Stimulated activated CD8-positive, alpha-beta memory T cell treated with anti-CD3 and anti-CD28 coated beads, Interleukin-7, amount 100 ng/mL, for 48 hours (primary cell): Measurements from ENCODE around the gene CTSV.
A peak's percentile ranks its signal among the peaks of the same experiment; 100 is the strongest.
"Not testable (repeated sequence)": the region's sequence is repeated elsewhere in the genome, so short reads cannot be mapped to it uniquely, and the experiment has no call there.

Experiments used
- DNase-seq, 2 donors: peaks; one replicate each; pipeline ENCODE4 v3.0.0-alpha.2; 2020; ENCODE audit warnings: low read depth in 1 of 2; ENCODE audit errors: extremely low read depth in 1 of 2

CTSV gene

GRCh38 chr9:97038611-97039513 lies at the start of gene CTSV:
Gene CTSV, minus strand, starts transcription at chr9:97039142. Its CDS starts 1,099 bp downstream, at chr9:97038043.
- peak; percentile 66 to 72 for DNase-seq

DNA sequence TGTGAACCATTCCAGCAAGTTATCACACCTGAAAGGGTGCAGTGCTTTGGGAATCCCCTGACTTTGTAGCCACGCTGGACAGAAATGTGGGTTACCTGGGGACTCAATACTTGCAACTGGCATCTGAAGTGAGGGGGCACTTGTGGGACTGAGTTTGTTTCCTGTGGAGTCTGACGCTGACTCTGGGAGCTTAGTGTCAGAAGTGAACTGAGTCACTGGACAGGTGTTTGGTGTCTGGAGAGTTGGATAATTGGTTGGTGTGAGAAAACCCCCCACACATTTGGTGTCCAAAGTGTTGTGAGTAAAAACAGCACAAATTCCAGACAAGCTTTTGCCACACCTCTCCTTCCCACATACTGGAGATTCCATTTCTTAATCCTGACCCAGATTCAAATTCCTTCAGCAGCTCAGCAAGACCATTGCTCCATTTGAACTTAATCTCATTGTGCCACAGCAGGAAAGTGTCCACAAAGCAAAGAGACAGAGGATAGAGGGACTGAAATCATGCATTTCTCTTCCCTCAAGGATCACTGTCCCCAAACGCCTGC lies 48.8 kb upstream of the CTSV start:
- not testable (repeated sequence) for DNase-seq

DNA sequence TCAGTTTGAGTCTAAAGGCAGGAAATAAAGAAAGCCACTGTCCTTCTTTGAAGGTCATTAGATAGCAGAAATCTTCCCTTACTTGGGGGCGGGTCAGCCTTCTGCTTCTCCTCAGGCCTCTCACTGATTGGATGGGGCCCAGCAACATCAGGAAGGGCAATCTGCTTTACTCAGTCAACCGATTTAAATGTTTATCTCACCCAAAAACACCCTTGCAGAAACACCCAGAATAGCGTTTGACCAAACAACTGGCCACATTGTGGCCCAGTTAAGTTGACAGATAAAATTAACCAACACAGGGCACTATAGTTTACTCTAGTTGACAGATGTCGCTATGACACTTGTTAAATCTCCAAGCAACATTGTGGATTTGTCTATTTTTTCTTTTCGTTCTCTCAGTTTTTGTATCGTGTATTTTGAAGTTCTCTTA lies 45.6 kb upstream of the CTSV start:
- DNase-seq: not testable (repeated sequence)

- DNase-seq: no peak
Observed at GRCh38 chr9:97078362-97078761, 39.4 kb upstream of the CTSV start.

DNA sequence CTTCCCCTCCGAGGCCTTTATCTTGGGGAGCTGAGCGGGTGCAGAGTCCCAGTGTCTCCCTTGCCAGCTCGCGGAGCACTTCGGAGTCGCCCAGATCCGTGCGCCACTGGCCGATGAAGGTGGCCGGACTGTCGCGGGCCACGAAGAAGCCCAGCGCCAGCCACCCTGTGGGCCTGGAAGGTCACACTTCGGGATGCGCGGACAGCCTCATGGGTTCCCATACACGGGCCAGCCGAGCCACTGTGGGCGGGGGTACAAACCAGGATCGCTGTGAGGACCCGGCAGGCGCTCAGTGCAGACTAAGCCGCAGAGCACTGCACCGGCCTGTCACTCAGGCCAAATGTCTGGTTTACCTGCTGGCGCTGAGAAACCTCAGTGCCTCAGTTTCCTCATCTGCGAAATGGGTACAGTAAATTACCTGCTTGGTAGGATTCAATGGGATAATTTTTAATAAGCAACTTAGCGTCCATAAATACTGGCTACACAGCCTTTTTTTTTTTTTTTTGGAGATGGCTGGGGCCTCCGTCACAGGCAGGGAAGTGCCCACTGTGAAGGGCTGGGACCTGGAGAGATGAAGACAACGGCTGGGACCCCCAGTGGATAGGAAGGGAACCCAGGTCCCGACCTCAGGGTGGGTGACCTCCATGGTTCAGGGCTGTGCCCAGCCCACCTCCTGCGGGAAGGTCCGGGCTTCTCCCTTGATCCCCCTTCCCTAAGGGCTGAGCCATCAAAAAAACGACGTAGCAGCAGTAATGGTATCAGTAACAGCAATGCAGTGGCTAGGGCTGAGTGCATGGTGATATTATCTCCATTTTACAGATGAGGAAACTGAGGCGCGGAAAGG lies 38.7 kb upstream of the CTSV start:
- DNase-seq: no peak

DNA sequence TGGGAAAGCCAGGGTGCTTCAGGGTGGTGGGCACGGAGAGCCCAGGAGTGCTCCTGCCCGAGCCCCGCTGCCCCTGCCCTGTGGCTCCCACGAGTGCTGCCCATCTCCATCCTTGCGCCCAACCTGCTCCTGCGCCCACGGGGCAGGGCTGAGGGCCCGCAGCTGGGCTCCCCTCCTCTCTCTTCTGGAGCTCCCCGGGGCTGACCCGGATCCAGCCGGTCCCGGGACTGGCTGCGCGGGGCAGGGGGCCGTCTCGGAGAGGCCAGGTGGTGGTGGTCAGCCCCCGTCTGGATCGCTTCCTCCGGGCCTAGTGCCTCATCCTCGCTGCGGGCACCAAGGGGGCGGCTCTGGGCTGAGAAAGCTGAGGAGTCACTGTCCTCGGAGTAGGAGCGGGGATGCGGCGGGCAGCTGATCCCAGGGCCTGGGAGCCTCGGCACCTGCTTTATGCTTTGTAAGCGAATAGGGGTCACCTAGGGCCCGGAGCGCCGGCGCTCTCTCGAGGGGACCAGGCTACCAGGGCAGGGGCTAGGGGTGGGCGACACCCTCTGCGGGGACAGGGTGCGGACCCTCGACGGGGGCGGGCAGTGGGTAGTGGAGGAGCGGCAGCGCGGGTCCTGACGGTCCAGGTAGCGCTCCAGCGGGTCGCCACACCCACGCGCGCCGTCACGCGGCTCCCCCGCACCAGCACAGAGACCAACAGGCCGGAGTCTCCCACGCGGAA lies 37.9 kb upstream of the CTSV start:
- not testable (repeated sequence) for DNase-seq

- no peak for DNase-seq
Observed at GRCh38 chr9:97076238-97076637, 37.3 kb upstream of the CTSV start.

DNA sequence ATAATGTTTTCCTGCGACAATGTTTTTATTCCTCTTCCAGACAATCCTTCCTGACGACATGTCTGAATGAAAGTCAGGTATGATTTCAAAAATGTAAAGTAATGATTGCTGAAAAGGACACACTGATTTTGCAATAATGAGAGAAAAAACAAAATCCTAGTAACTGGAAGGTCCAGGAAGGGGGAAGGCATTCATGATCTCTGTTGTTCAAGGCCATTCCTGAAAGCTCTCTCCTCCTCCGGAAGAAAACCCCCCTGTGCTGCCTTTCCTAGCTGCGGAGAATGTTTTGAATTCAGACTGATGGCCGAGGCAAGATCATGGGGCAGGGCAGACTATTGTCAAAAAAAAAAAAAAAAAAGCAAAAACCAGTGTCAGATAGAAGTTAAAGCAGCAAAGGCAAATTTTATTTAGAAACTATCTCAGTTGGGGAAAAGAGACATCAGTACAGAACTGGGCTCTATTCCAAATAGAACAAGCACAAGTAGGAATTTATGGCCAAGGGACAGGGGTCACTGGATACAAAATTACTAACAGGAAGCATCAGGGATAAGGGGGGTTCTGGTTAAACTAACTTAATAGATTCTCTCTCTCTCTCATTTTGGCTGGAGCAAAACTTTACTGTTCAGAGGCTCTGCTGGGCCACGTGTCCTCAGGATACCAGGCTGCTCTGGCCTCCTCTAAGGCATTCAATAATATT lies 36.5 kb upstream of the CTSV start:
- DNase-seq: no peak

DNA sequence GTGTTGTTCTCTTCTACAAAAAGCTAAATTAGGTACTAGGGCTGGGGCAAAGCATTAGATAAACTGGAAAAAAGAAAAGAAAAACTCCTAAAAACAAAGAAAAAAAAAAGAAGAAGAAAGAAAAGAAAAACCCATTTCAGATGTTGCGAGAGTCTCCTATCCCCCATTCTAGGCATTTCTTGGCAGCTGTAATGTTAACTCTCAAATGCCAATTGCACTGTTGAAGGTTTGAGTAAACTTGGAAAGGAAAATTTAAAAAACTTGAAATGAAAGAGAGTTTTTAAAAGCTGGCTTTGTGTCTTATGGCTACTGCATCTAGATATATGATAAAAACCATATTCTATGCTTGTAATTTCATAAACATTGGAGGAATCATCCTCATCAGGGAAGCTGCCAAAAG lies 34.6 kb upstream of the CTSV start:
- DNase-seq: no peak

DNA sequence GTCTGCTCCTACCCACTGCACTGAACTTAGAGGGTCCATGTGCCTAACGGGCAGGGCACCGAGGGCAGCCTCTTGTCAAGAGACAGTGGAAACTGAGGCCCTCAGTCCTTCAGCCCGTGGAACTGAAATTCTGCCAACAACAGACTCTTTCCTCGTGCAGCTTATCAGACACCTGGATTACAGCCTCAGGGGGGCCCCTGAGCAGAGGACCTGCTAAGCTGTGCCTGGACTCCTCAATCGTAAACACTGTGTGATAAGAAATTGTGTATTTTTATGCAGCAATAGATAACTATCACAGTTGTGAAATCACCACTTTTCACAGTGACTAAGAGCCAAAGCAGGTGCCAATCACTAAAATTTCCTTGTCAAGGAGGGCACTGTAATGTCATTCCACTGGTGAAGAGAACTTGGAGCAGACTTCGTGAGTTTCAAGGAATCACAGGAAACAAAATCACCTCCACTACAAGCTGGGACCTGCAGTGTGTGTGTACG lies 33.4 kb upstream of the CTSV start:
- no peak for DNase-seq

- DNase-seq: not testable (repeated sequence)
Observed at GRCh38 chr9:97070325-97070724, 31.4 kb upstream of the CTSV start.

DNA sequence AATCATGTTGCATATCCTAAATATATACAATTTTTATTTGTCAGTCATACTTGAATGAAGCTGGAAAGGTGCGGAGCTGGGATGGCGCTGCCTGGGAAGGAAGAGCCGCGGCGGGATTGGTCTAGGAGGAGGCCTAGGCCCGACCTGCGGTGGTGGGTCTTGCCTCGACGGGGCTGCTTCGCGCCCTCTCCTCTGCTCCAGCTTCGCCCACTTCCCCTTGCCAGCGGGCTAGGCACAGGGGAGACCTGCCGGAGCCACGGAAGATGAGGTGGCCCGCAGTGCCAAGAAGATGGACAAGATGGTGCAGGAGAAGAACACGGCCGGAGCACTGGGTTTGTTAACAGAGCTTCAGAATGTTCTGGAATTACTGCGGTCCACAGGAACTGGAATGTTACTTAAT lies 28.5 kb upstream of the CTSV start:
- DNase-seq: no peak

DNA sequence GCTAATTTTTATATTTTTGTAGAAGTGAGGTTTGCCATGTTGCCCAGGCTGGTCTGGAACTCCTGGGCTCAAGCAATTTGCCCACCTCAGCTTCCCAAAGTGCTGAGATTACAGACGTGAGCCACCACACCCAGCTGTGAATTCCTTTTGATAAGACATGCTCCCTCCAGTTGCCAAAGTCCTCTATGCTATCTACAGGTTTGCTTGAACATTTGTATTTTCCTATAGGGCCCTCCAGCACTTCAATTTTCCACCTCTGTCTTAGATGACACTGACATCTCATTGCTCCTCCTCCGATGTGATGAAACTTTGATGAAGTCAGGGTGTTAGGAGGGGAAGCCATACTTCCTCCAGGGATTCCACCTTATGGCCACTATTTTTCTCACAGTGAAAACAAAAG lies 25.2 kb upstream of the CTSV start:
- no peak for DNase-seq

- DNase-seq: no peak
Observed at GRCh38 chr9:97060796-97061195, 21.9 kb upstream of the CTSV start.

- DNase-seq: no peak
Observed at GRCh38 chr9:97059626-97060025, 20.7 kb upstream of the CTSV start.

GRCh38 chr9:97057651-97058050 lies 18.7 kb upstream of the CTSV start:
- DNase-seq: no peak

- DNase-seq: not testable (repeated sequence)
Observed at GRCh38 chr9:97055891-97056290, 16.9 kb upstream of the CTSV start.

DNA sequence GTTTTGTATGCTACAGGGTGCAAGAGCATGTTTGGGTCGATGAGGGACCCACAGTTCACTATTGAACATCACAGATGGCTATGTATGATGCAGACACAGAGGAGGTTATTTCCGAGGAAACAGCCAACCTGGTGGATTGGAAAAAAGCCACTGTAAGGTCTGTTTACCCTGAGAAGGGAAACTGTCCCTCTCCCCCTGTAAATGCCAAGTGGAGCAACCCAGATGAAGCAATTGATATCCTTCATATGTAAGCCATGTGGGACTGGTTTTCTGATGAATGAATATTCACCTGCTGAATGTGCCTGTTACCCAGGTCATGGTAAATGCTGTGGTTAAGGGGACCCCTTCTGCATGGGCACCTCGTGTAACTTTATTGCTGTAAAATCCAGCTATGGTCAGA lies 14.8 kb upstream of the CTSV start:
- no peak for DNase-seq

DNA sequence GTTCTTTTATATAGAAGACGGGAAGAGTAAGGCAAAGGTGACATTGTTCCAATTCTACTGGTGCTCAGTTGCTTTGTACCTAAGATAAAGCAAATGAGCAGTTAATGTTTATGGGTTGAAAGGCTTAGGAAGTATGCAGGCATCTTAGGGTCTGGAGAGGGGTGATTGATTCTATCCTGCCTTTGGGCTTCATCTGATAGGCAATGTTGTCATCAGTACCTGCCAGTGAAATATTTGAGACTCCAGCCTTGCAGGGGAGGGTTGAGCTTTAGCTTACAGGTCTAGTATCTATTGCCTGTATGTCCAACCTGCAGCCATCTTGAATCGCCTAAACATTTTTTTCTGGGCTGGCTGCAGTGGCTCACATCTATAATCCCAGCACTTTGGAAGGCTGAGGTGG lies 13.8 kb upstream of the CTSV start:
- no peak for DNase-seq

DNA sequence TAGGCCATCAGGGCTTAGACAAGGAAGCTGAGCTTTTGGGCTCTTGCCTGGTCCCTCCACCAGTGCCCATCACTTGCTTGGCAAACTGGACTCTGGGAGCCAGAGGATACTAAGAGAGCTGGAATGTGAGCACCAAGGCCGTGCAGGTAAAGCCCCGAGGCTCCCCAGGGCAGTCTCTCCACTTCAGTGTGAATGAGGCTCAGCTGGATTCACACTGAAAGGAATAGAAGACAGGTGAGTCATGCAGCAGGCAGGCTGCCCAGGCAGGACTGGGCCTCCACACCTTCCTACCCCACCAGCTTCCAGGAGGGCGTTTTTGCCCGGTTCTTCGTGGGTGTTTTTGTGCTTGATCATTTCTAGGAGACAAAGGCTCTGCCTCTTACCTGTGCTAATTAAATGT lies 7.3 kb upstream of the CTSV start:
- DNase-seq: no peak
